SKM-1 (cell line): ENCODE data around the gene TP53TG3D.
"Not testable (repeated sequence)": the region's sequence is repeated elsewhere in the genome, so short reads cannot be mapped to it uniquely, and the experiment has no call there.

Experiments used
- DNase-seq: peaks from one replicate; lab custom pipeline; 2025; ENCODE audit not compliant: unreplicated experiment; lab: John Stamatoyannopoulos, UW

The TP53TG3D gene, protein sequence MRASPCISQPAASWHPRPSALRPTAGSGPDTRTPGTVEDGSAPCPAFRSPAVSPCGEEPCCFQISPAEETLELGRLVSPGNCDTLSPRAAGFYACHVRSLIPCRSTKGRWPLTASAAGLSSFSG

DNA sequence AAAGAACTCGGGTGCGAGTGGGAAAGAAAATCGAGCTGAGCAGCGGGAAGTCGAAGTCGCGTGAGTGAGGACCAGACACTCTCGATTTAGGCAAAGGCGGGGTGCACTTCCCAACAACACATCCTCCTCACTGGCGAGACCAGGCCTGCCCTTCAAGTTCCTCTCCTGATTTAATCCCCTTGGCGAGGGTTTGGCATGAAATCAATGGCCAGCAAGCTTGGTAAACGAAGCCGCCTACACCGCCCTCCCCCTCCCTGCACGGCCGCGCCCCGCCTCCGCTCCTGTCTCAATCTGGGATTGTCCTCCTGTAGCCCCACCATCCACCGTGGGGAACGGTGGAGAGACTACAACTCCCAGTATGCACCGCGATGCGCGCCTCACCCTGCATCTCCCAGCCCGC, at the start of gene TP53TG3D:
TP53TG3D (plus strand) TSS at position 301 of the 400 bp plus-strand sequence; CDS start at position 369, 68 bp downstream.
- not testable (repeated sequence) for DNase-seq

DNA sequence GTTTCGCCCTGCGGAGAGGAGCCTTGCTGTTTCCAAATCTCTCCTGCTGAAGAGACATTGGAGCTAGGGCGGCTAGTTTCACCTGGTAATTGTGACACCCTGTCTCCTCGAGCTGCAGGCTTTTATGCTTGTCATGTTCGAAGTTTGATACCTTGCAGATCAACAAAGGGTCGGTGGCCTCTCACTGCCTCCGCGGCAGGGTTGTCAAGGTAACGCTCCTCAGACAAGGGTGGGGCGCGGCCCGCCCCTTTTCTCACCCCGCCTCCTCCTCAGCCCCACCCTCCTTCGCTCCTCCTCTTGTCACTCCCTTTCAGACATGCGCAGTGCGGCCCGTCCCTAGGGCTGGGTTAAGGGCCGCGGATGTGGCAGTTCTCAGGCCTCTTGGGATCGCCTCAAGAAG, 421 bp downstream of the TP53TG3D start:
- not testable (repeated sequence) for DNase-seq

DNA sequence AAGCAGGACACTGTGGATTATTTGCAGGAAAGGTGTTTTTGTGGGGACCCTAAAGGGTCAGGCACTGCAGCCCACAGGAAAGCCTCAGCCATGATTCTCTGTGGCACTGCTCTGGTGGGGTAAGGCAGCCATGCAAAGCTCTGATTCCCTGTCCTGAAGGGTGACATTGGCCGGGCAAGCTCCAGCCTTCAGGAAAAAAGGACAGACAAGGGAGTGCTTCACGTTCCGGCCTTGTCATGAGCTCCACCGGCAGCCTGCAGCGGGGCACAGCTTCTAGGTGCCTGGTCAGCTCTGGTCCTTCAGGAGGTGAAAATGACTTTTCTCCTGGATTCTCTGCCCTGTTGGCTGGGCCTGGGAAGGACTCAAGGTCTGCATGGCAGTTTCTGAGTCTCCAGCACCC, 8.4 kb downstream of the TP53TG3D start:
- not testable (repeated sequence) for DNase-seq

DNA sequence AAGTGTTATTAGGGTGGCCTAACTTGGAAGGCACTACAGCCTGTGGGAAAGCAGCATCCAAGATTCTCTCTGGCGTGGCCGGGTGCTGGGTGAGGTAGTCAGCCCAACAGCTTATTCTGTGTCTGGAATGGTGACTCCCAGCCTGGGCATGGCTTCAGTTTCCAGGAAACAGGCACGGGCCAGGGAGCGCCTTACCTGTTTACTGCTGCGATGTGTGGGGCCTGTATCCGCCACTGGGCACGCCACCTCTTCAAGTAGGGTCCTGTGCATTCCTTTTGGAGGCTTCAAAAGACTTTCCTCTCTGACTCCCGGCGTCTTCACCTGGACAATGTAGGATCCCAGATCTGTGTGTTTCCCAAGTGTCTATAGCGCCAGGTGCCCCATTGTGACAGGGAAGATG, 10.5 kb downstream of the TP53TG3D start:
- DNase-seq = not testable (repeated sequence)

DNA sequence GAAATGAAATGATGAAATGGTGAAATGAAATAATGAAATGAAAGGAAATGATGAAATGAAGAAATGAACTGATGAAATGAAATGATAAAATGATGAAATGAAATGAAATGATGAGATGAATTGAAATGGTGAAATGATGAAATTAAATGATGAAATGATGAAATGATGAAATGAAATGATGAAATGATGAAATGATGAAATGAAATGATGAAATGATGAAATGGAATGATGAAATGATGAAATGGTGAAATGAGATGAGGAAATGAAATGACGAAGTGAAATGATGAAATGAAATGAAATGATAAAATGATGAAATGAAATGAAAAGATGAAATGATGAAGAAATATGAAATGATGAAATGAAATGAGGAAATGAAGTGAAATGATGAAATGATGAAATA, 28.8 kb downstream of the TP53TG3D start:
- DNase-seq = not testable (repeated sequence)

DNA sequence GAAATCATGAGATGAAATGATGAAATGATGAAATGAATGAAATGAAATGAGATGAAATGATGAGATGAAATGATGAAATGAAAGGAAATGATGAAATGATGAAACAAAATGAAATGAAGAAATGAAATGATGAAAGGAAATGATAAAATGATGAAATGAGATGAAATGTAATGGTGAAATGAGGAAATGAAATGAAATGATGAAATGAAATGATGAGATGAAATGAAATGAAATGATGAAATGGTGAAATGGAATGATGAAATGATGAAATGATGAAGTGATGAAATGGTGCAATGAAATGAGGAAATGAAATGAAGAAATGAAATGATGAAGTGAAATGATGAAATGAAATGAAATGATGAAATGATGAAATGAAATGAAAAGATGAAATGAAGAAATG, 29.9 kb downstream of the TP53TG3D start:
- not testable (repeated sequence) for DNase-seq

DNA sequence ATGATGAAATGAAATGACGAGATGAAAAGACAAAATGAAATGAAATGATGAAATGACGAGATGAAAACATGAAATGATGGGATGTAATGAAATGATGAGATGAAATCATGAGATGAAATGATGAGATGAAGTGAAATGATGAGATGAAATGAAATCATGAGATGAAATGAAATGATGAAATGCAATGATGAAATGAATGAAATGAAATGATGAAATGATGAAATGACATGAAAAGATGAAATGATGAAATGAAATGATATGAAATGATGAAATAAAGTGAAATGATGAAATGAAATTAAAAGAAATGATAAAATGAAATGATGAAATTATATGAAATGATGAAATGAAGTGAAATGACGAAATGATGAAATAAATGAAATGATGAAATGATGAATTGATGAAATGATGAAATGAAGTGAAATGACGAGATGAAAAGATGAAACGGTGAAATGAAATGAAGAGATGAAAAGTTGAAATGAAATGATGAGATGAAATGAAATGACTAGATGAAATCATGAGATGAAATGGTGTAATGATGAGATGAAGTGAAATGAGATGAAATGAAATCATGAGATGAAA, 30.9 kb downstream of the TP53TG3D start:
- not testable (repeated sequence) for DNase-seq

DNA sequence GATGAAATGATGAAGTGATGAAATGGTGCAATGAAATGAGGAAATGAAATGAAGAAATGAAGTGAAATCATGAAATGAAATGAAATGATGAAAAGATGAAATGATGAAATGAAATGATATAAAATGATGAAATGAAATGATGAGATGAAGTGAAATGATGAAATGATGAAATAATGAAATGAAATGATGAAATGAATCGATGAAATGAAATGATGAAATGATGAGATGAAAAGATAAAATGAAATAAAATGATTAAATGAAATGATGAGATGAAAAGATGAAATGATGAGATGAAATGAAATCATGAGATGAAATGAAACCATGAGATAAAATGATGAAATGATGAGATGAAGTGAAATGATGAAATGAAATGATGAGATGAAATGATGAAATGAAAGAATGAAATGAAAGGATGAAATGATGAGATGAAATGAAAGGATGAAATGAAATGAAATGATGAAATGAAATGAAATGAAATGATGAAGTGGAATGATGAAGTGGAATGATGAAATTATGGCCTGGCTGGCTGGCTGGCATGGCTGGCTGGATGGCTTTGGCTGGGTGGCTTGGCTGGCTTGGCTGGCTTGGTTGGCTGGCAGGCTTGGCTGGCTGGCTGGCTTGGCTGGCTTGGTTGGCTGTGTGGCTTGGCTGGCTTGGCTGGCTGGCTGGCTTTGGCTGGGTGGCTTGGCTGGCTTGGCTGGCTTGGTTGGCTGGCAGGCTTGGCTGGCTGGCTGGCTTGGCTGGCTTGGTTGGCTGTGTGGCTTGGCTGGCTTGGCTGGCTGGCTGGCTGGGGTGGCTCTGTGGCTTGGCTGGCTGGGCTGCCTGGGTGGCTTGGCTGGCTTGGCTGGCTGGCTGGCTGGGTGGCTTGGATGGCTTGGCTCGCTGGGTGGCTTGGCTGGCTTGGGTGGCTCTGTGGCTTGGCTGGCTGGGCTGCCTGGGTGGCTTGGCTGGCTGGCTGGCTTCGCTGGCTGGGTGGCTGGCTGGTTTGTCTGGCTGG, 32.0 kb downstream of the TP53TG3D start:
- DNase-seq = not testable (repeated sequence)

DNA sequence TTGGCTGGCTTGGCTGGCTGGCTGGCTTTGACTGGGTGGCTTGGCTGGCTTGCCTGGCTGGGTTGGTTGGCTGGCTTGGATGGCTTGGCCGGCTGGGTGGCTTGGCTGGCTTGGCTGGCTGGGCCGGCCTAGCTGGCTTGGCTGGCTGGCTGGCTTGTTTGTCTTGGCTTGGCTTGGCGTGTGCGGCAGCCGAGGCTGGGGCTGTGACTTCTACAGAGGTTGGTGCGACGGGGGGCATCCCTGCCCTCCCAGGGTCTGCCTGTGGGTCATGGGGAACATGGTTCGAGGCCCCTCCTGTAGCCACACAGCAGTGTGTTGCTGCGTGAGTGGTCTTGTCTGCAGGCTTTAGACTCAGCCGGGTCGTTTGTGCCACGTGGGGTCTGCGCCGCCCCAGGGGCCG, 33.1 kb downstream of the TP53TG3D start:
- DNase-seq = not testable (repeated sequence)

DNA sequence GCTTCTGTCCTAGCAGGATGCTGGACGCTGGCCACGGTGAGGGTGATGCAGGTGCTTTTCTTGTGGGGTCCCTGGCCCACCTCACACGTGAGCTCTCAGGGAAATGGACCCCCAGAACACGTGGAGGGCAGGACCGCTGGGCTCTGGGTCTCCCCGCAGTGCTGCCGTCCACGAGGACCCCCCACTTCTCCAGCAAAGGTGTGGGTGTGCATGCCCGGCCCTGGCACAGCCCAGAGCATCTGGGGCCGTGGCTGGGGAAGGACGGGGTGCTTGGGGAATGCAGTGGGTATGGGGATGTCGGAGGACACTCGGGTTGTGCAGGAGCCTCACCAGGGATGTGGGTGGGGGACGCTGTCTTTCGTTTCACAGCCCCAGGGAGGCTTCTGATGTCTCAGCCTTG, 34.7 kb downstream of the TP53TG3D start:
- not testable (repeated sequence) for DNase-seq

DNA sequence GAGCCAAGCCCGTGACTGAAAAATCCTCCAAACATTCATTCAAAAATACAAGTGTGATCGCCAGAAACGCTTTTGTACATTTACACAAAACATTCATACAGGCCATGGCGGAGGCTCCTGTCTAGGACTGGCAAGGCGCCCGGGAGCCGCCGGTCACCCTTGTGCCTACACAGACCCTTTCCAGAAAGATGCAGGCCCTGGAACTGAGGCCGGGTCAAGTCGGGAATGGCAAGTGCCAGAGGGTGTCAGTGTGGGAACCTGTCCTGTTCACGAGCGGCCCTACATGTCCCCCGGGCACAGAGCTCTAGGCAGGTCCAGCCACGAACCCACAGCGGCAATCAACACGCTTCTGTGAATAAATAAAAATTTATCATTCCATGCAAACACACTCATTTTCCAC, 36.1 kb downstream of the TP53TG3D start:
- DNase-seq = not testable (repeated sequence)

DNA sequence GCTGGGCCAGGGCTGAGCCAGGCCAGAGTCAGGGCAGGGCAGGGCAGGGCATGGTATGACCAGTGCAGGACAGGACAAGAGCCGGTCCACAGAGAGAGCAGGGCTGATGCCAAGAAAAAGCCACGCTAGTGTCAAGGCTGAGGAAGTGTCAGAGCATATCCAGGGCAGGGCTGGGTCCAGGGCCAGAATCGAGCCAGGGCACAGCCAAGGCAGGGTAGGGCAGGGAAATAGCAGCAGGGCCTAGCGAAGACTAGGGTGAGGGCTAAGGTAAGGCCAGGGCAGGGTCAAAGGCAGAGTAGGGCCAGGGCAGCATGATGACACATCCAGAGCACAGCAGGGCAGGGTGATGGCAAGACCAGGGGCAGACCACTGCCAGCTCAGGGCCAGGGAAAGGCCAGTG, 49.7 kb downstream of the TP53TG3D start:
- DNase-seq = not testable (repeated sequence)
